HG02623 (cell line): ENCODE data around the gene RABGAP1.

Source experiments
- ATAC-seq: cut with Tn5 transposase; IDR thresholded peaks from one replicate; pipeline ENCODE4 v1.9.1; 2021; ENCODE audit warnings: moderate library complexity; ENCODE audit not compliant: unreplicated experiment

RABGAP1 gene

GRCh38 chr9:123007269-123007668 lies 66.4 kb downstream of the RABGAP1 start:
- no peak for ATAC-seq

GRCh38 chr9:123008909-123009308 lies 68.1 kb downstream of the RABGAP1 start:
- ATAC-seq = no peak

DNA sequence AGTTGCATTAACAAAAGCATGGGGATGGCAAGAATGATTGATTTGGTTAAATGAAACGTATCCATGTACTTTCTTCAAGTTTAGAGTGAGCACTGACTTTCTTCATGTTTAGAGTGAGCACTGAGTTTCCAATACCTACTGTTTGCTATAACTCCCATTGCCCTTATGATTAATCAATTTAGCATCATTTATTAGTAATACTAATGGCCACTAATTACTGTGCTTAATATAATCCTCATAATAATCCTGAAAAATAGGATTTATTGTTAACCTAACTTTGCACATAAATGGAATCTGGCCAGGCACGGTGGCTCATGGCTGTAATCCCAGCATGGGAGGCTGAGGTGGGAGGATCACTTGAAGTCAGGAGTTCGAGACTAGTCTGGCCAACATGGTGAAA lies 70.6 kb downstream of the RABGAP1 start:
- no peak for ATAC-seq

GRCh38 chr9:123011878-123012528 lies 71.2 kb downstream of the RABGAP1 start:
- ATAC-seq = no peak

DNA sequence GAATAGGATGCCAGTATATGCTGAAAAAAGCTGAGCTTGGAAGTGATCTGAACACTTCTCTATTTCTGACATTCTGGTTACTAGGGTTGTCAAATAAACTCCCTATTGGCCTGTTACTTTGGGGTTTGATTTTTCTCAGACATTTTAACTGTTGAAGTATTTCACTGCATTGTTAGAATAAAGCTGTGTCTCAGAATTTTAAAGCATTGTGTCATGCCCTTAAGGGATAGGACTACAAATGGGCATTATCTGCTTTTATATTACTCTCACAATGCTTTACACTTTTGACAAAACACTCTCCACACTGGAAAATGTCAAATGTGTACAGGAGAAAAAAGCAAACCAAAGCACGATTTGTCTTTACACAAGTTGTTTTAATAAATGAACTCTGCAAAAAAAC lies 75.8 kb downstream of the RABGAP1 start:
- ATAC-seq = no peak

GRCh38 chr9:123020796-123021195 lies 80.0 kb downstream of the RABGAP1 start:
- ATAC-seq = no peak

- no peak for ATAC-seq
Observed at GRCh38 chr9:123026425-123026824, 85.6 kb downstream of the RABGAP1 start.

DNA sequence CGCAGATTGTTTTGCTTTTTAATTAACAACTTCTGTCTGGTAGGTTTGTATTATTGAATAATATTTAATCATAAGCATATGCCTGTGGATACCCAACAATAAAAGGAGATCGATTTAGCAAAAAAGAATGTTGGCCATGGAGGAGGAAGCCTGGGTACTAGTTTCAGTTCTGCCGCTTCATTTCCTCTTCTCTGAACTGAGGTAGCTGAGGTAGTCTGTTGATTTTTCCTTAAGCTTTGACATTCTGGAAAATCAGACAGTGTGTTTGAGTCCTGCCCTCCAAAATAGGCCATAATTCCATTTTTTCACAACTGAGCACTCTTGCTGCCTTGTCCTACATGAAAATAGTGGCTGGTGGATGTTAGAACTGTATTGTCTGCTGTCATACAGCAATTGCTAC lies 86.7 kb downstream of the RABGAP1 start:
- ATAC-seq = no peak

DNA sequence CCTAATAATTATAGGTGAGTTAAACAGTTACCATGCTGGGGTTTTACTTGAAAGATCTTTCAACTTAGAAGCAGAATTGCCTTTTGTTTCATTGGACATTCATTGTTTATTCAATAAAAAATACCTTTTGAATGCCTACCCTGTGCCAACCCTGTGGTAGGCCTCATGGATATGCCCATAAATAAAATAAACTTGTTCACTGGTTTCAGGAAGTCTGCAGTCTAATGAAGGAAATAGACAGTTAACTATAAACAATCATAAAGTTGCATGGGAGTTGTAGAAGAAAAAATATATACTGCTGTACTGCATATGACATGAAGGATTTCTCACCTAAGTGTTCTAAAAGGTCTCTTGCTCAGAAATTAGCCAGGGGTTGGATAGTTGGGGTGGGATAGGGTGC lies 87.3 kb downstream of the RABGAP1 start:
- ATAC-seq = no peak

DNA sequence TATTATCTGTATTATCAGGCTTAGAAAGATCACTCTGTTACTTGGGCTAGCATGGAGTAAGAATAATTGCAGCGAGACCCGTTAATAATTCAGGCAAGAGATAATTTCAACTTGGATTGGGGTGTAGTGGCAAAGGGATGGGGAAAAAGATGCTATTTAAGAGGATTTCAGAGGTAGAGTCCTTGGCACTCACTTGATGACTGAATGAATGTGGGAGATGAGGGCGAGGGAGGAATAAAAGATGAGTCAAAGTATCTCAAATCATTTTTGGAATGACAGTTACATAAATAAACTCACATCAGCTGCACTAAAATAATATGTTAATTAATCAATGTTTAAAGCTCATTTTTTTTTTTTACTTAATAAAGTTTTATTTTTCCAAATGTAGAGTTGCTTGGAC lies 88.2 kb downstream of the RABGAP1 start:
- ATAC-seq = no peak

DNA sequence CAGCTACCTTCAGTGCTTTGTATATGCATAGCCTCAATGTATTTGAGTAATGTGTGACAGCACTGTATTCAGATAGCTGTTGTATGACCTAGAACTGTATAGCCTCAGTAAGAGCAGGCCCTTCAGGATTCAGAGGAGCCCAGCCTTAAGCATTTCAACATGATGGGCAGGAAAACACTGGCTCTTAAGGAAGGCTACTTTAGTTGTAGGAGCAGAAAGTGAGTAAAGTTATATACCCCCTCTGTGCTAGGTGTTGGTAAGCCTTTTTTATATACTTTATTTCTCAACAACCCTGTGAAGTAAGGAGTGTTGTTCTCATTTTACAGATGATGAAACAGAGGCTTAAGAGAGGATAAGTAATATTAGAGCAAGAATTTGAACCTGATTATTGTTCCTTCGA lies 91.1 kb downstream of the RABGAP1 start:
- no peak for ATAC-seq

DNA sequence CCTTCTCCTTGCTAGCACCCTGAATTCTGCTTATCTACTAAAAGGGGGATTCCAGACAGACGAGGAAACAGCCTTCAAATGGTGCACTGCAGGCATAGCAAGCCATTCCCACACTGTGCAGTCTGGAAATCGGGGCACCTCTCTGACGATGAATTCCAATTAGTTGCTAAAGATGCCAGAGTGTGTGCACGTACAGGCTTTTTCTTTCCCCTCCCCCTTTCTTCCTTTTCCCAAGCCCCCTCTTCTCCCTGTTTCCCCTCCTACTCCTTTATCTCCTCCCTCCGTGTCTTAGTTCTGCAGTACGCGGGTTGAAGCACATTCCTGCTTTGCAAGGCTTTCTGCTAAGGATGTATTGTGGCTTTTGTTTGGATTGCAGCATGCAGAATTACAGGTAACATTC lies 92.5 kb downstream of the RABGAP1 start, which contains the start of gene GPR21:
GPR21 (plus strand) TSS at position 316 of the 400 bp plus-strand sequence. CDS start 900 bp downstream, outside the sequence.
- no peak for ATAC-seq

DNA sequence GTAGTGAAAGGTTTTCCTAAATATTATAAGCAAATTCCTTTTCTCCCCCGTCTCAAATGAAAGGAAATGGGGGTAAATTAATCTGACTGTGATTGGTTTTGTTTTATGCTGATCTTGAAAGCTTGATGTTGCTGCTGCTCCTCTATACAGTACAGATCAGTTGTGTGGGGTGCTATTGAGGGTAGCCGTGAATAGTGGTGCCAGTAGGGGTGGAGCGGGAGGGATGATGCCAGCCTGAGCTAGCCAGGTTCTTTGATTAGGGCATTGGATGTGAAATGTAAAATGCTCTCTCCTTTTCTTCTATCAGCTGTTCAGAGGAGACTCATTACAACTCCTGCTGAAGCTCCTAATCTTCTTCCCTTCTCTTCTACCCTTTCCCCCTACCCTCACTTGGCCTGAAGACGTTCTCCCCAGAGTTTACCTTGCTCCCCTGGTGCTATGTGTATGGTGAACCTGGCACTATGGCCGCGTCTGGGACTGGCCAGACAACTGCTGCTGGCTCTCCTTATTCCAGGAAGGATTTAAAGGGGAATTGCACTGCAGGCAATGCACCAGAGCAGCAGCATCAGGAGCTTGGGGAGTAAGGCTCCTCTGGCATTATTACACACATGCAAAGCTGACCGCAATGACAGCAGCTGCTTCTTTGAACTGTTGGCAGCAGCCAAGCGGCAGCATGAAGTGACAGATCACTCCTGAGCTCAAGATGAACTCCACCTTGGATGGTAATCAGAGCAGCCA lies 93.2 kb downstream of the RABGAP1 start:
- no peak for ATAC-seq

DNA sequence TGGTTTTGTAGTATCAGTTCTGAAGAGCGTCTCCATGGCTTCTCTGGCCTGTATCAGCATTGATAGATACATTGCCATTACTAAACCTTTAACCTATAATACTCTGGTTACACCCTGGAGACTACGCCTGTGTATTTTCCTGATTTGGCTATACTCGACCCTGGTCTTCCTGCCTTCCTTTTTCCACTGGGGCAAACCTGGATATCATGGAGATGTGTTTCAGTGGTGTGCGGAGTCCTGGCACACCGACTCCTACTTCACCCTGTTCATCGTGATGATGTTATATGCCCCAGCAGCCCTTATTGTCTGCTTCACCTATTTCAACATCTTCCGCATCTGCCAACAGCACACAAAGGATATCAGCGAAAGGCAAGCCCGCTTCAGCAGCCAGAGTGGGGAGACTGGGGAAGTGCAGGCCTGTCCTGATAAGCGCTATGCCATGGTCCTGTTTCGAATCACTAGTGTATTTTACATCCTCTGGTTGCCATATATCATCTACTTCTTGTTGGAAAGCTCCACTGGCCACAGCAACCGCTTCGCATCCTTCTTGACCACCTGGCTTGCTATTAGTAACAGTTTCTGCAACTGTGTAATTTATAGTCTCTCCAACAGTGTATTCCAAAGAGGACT lies 94.2 kb downstream of the RABGAP1 start:
- no peak for ATAC-seq

DNA sequence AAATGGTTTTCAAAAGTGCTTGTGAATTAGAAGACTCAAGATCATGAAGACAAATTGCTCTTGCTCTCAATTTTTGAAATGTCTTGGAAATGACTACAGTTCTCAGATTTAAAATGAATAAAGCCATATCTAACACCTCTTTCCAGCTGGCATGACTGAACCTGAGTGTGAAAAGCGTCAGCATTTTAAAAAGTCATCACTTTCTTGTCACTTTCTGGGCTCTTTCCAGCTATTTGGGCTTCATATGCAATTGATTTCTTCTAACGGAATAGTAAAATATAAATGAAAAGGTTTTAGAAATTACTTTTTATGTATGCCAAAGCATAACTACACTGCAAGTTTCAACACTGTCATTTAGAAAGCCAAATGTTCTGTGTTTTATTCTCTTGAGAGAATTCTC lies 95.0 kb downstream of the RABGAP1 start:
- no peak for ATAC-seq

DNA sequence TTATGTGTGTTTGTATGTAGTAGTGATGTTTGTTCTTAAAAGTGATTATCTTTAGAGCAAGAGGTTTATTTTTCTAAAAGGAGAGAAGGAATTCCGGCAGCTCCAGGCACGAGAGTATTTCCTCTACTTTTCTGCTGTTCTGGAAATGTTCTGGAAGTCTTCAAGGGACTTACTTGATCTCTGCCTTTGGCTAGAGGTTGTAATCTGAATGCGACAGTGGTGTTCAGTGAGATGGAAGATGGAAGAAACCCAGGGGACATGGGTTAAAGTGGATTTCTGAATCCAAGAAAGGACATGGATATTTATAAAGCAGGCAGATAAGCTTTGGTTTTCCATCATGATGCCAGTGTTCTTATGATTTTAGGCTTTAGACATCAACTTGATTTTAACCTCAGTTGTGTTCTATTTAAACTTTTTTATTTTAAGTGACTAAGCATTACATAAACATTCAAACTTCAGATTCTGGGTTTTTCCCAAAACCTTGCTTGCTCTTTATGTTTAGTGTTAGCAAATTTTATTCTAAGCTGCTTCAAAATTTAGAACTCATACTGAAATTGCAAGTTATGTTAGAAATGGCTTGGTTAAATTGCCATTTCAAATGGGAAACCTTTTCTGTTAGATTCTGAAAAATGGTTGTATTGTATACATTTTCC lies 96.2 kb downstream of the RABGAP1 start:
- no peak for ATAC-seq

DNA sequence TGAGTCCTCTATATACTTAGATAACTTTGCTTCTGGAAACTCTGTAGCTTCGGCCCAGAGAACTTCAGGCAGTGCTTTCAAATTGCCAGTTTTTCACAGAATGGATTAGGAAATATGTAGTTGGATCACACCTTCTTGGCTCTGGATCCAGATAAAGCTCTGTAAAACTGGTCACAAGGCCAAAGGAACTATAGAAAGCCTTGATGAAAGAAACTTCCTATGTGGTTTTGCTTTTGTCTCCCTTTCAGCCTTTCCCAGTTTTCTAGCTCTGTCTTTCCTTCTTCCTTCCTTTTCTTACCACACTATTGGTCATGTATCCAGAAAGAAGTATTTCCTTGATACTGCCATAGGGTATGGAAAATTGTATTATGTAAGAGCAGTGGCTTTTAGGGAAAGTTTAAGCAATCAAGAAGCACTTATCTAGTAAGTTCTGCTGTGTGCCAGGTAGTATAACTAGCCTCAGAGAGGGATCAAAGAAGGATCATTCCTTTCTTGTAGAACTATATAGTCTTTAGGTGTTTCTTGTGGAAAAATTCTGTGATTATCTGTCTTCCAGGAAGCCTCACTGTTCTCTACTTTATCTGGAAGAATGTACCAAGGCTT lies 98.9 kb downstream of the RABGAP1 start:
- no peak for ATAC-seq

DNA sequence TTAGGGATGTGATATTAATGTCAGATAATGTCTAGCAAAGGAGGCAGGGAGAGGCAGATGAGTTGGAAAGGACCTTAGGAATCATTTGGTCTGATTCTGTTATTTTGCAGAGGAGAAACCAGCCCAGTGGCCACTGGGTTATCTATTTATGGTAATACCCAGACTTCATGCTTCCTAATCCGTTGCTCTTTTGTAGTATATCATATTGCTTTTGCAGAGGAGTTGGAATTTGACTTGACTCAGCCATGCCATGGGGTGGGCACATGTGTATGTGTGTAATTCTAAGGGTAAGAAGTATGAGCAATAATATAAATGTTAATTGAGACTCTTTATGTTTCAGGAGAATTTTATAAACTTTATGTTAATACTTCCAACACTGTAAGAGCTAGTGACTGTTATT lies 100.0 kb downstream of the RABGAP1 start:
- no peak for ATAC-seq

DNA sequence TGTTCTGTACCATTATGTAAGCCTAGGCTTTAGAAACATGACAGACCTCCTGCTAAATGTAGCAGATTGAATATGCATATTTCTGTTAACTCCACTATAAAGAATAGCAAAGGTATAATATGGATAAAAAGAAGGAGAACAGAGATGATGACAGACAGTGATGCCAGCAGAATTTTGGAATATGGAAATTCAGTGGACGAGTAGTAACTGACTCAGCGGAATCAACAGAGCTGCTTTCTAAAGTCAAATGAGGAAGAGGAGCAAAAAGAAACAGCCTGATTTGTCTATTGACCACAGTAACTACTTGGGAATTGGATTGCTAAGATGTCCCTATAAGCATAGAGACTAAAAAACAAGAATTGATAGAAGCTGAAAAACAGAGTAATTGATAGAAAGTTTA lies 100.7 kb downstream of the RABGAP1 start:
- no peak for ATAC-seq

DNA sequence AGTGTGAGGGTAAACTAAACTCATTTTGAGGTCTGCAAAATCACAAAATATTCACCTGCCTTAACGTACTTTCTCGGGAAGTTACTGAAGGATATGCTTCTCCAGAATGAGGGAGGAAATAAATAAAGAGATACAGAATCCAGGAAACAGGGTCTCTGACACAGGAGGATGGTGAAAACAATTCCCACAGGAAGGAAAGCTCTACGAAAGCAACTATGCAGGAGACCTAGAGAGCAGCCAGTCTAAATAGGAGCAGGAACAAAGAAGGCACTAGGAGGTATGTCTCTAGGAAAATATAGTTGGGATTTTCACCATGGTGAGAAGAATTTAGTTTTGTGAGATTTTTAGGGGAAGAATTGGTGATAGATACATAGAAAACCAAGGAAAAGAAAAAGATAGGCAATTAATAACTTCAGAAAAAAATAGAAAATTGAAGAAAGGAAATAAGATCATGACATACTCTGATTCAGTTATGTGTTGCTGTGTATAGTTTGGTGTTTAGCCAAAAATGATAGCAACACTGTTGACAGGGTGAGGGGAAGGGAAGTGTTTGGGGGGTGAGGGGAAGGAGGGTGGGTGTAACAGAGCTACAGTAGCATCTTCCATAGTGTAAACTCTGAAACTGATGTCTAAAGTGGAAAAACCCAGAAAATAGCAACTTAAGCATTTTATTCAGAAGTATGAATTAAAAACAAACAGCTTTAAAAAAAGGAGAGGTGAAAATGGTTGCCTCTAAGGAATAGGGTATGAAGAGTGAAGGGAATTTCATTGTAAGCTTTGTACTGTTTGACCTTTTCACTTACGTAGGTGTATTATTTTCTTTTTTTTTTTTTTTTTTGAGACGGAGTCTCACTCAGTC lies 102.5 kb downstream of the RABGAP1 start:
- no peak for ATAC-seq
